CD14-positive monocyte (primary cell): Measurements from ENCODE around the gene WDR45B. TPM values are rescaled to one million over a fixed set of nuclear protein-coding genes. Genes with fewer than 3 reads are reported as not detected.
A peak's percentile ranks its signal among the peaks of the same experiment; 100 is the strongest.

Experiments
- DNase-seq, 3 donors: peaks; one replicate each; pipeline ENCODE4 v3.0.0-alpha.2; 2011 to 2022
- H2AFZ ChIP-seq: 2 replicates; pipeline ENCODE4 v1.6.0; 2012; ENCODE audit warnings: mild to moderate bottlenecking, low read depth, low read length, inconsistent platforms; ENCODE audit not compliant: insufficient read depth, poor library complexity, severe bottlenecking
- H3K27ac ChIP-seq, 2 donors: 1 replicate in 1 of 2; 2 replicates in 1 of 2; pipeline ENCODE4 v1.5.1; 2012 to 2013; ENCODE audit warnings: low read length in 2 of 2, control low read depth in 1 of 2, inconsistent platforms in 1 of 2, low read depth in 1 of 2, mild to moderate bottlenecking in 1 of 2
- H3K27me3 ChIP-seq, 2 donors: one replicate each; pipeline versions ENCODE4 v1.6.0 to v1.6.1; 2011 to 2013; ENCODE audit warnings: low read length in 2 of 2; ENCODE audit not compliant: control insufficient read depth in 2 of 2, insufficient read depth in 2 of 2
- H3K36me3 ChIP-seq, 2 donors: replicated peaks in 1 of 2; 1 replicate in 1 of 2; 2 replicates in 1 of 2; pipeline versions ENCODE4 v1.5.1 to v1.6.1; 2012 to 2013; ENCODE audit warnings: low read length in 2 of 2, control low read depth in 1 of 2, inconsistent platforms in 1 of 2, mild to moderate bottlenecking in 1 of 2; ENCODE audit not compliant: insufficient read depth in 2 of 2, control insufficient read depth in 1 of 2
- H3K4me1 ChIP-seq, 2 donors: 1 replicate in 1 of 2; 2 replicates in 1 of 2; pipeline versions ENCODE4 v1.5.1 to v1.6.1; 2012 to 2013; ENCODE audit warnings: low read length in 2 of 2, control low read depth in 1 of 2, inconsistent platforms in 1 of 2, mild to moderate bottlenecking in 1 of 2, moderate library complexity in 1 of 2; ENCODE audit not compliant: insufficient read depth in 2 of 2, control insufficient read depth in 1 of 2
- H3K4me2 ChIP-seq: replicated peaks from 2 replicates; pipeline ENCODE3; 2012; ENCODE audit warnings: low read length, moderate library complexity, mild to moderate bottlenecking; ENCODE audit not compliant: poor library complexity, severe bottlenecking; ENCODE audit errors: extremely low read depth
- H3K4me3 ChIP-seq, 3 experiments: fragments of 200-600 bp in 1 of 3; sonication (generic) in 1 of 3; replicated peaks in 1 of 3; 1 replicate in 2 of 3; 2 replicates in 1 of 3; pipeline ENCODE4 v1.5.1; 2011 to 2013; ENCODE audit warnings: low read length in 3 of 3, mild to moderate bottlenecking in 3 of 3, control low read depth in 2 of 3, low read depth in 2 of 3, inconsistent platforms in 1 of 3, moderate library complexity in 1 of 3
- H3K79me2 ChIP-seq: 2 replicates; pipeline ENCODE4 v1.6.0; 2012; ENCODE audit warnings: mild to moderate bottlenecking, control low read depth, inconsistent platforms, low read length, moderate library complexity; ENCODE audit not compliant: insufficient read depth
- H3K9ac ChIP-seq: 2 replicates; pipeline ENCODE4 v1.6.0; 2017; ENCODE audit warnings: low read length, mild to moderate bottlenecking; ENCODE audit not compliant: insufficient read depth, poor library complexity, severe bottlenecking
- H3K9me3 ChIP-seq, 2 donors: replicated peaks in 1 of 2; 1 replicate in 1 of 2; 2 replicates in 1 of 2; pipeline versions ENCODE4 v1.5.1 to v1.6.1; 2012 to 2013; ENCODE audit warnings: low read length in 2 of 2, control low read depth in 1 of 2; ENCODE audit not compliant: control insufficient read depth in 1 of 2, insufficient read depth in 1 of 2
- H4K20me1 ChIP-seq: 2 replicates; pipeline ENCODE4 v1.6.0; 2012; ENCODE audit warnings: mild to moderate bottlenecking, low read length, control low read depth, moderate library complexity; ENCODE audit not compliant: insufficient read depth
- H3K27ac Mint-ChIP-seq, 7 donors: one replicate each; pipeline ENCODE4 v1.8.0; 2020; ENCODE audit warnings: mild to moderate bottlenecking in 7 of 7, mixed read lengths in 7 of 7, moderate library complexity in 6 of 7, inconsistent platforms in 2 of 7
- H3K27me3 Mint-ChIP-seq, 3 donors: one replicate each; pipeline ENCODE4 v1.8.0; 2021 to 2022; ENCODE audit warnings: low read depth in 3 of 3, mild to moderate bottlenecking in 3 of 3, mixed read lengths in 3 of 3, moderate library complexity in 3 of 3, inconsistent platforms in 1 of 3
- H3K36me3 Mint-ChIP-seq, 2 donors: one replicate each; pipeline ENCODE4 v1.8.0; 2020; ENCODE audit warnings: mixed read lengths in 2 of 2, inconsistent platforms in 1 of 2, mild to moderate bottlenecking in 1 of 2
- H3K4me1 Mint-ChIP-seq: one replicate; pipeline ENCODE4 v1.8.0; 2020; ENCODE audit warnings: mild to moderate bottlenecking, mixed read lengths
- H3K4me3 Mint-ChIP-seq, 2 donors: one replicate each; pipeline ENCODE4 v1.8.0; 2020; ENCODE audit warnings: mild to moderate bottlenecking in 2 of 2, mixed read lengths in 2 of 2, moderate library complexity in 1 of 2
- H3K9me3 Mint-ChIP-seq, 7 donors: one replicate each; pipeline ENCODE4 v1.8.0; 2020 to 2022; ENCODE audit warnings: mixed read lengths in 7 of 7, mild to moderate bottlenecking in 6 of 7, moderate library complexity in 6 of 7, inconsistent platforms in 2 of 7
- CTCF ChIP-seq: fragments of 200-600 bp; IDR thresholded peaks from one replicate; pipeline ENCODE4 v1.8.0; 2022; ENCODE audit warnings: antibody characterized with exemption, mild to moderate bottlenecking
- WGBS: methylation state at CpG from one replicate; pipeline ENCODE4 v1.1.5; 2013; ENCODE audit warnings: missing lambda C conversion rate; ENCODE audit not compliant: insufficient coverage; 5-methylcytosine and 5-hydroxymethylcytosine counted together
- intact Hi-C, 2 donors: fragments of 100-400 bp; cut with micrococcal nuclease; formaldehyde crosslinking; loops; one replicate each; pipeline versions ENCODE4 v1.15.0 to v1.15.1; 2023
- polyA plus RNA-seq, 3 donors: library from polyadenylated mRNA; depleted of rRNA in 1 of 3; unstranded in 2 of 3; stranded (reverse) in 1 of 3; fragments of 300-500 nt in 2 of 3; fragments of >200 nt in 1 of 3; fragmentation: Illumina TruSeq in 2 of 3; gene quantifications; 1 replicate in 2 of 3; 2 replicates in 1 of 3; pipeline ENCODE4 v1.2.3, GENCODE V29; 2012 to 2021

The WDR45B gene
- polyA plus RNA-seq, 3 donors, result 42.6 to 82.6 (median 60.3) TPM

GRCh38 chr17:82647593-82648164, 565 bp downstream of the WDR45B start:
- peaks cover 53% of the 10 kb centered on the region for H4K20me1 ChIP-seq
- peak overlapping the region; percentile 65 to 90 (median 87) for H3K27ac Mint-ChIP-seq
- H3K79me2 ChIP-seq, result peaks cover 54% of the 10 kb centered on the region
- H3K36me3 ChIP-seq, result peaks cover 18 to 21% of the 10 kb centered on the region in 2 donors
- peaks cover 17 to 18% of the 10 kb centered on the region in 2 donors for H3K4me1 ChIP-seq
- intact Hi-C loops, result loop anchor here (2.0 to 5.0 kb wide), 6 partner anchors 50 to 197 kb away; partner anchors contain the start of genes RAB40B (in 2 of the 2), CYBC1 (in 1 of the 2), FN3KRP (in 1 of the 2) and TBCD (in 1 of the 2)
- TF ChIP-seq CTCF, result peak; percentile 17
- H3K4me2 ChIP-seq, result peak overlapping the region; percentile 93
- peak overlapping the region; percentile 83 to 87 for H3K4me3 Mint-ChIP-seq
- H3K4me1 Mint-ChIP-seq, result peaks cover 18% of the 10 kb centered on the region
- under 1% methylated on average over 53 of the region's 54 CpGs for WGBS
- H3K27me3 Mint-ChIP-seq, result peaks cover 0 to 2% (median 0%) of the 10 kb centered on the region in 3 donors
- peak overlapping the region; percentile 61 for H2AFZ ChIP-seq
- H3K27me3 ChIP-seq, result no peaks in the 10 kb centered on the region
- H3K9ac ChIP-seq, result peak overlapping the region; percentile 98
- DNase-seq, result peak in 2 of 3 donors; percentile 19 to 74
- no peaks in the 10 kb centered on the region for H3K9me3 Mint-ChIP-seq
- H3K9me3 ChIP-seq, result no peaks in the 10 kb centered on the region
- peak overlapping the region; percentile 76 to 80 (median 77) for H3K4me3 ChIP-seq
- peaks cover 18 to 30% of the 10 kb centered on the region in 2 donors for H3K36me3 Mint-ChIP-seq
- peak overlapping the region; percentile 75 to 93 for H3K27ac ChIP-seq

GRCh38 chr17:82645516-82645915, 2.7 kb downstream of the WDR45B start:
- H3K27me3 ChIP-seq, result no peaks in the 10 kb centered on the region
- no peak for DNase-seq
- no peak overlapping the region for H3K4me3 ChIP-seq
- TF ChIP-seq CTCF, result no peak
- Mint-ChIP-seq H3K27me3 (no peaks in the 10 kb centered on the region), H3K9me3 (no peaks in the 10 kb centered on the region), H3K4me3 (no peak overlapping the region), H3K27ac (no peak overlapping the region), H3K4me1 (peaks cover 18% of the 10 kb centered on the region), H3K36me3 (peaks cover 33 to 52% of the 10 kb centered on the region in 2 donors)
- no peaks in the 10 kb centered on the region for H3K9me3 ChIP-seq
- H4K20me1 ChIP-seq, result peaks cover 75% of the 10 kb centered on the region
- no peak overlapping the region for H3K4me2 ChIP-seq
- H3K9ac ChIP-seq, result no peak overlapping the region
- no peak overlapping the region for H2AFZ ChIP-seq
- intact Hi-C loops, result loop anchor here (5.0 kb wide), 3 partner anchors 52 to 107 kb away; partner anchors contain the start of genes FN3KRP (in 1 of the 2), RAB40B (in 1 of the 2) and TBCD (in 1 of the 2)
- peaks cover 17 to 18% of the 10 kb centered on the region in 2 donors for H3K4me1 ChIP-seq
- peaks cover 33 to 43% of the 10 kb centered on the region in 2 donors for H3K36me3 ChIP-seq
- WGBS, result 90% methylated on average over 2 of the region's 4 CpGs
- no peak overlapping the region for H3K27ac ChIP-seq
- H3K79me2 ChIP-seq, result peaks cover 75% of the 10 kb centered on the region
